ENCODE data around the gene NDST1.

GRCh38 chr5:150505816-150506215 lies 2.1 kb upstream of the NDST1 start:
- TF ChIP-seq EZH2 (IDR thresholded peaks at IDR 0.05; ENCODE audit: borderline replicate concordance, low read depth, low read length, severe bottlenecking) (no peak), CTCF (IDR thresholded peaks at IDR 0.05; ENCODE audit: borderline replicate concordance, extremely low read depth, low read length, poor library complexity, severe bottlenecking) (no peak)
